Globus pallidus (tissue), 1 donor: ENCODE data around the gene ARHGAP25.

Experiments used
- DNase-seq: peaks from one replicate; pipeline ENCODE4 v3.0.0-alpha.2; 2015; ENCODE audit warnings: low spot score

Gene ARHGAP25

GRCh38 chr2:68832233-68832869 lies 97.7 kb downstream of the ARHGAP25 start:
- DNase-seq = peak; percentile 56

GRCh38 chr2:68833162-68833561 lies 98.6 kb downstream of the ARHGAP25 start:
- no peak for DNase-seq

DNA sequence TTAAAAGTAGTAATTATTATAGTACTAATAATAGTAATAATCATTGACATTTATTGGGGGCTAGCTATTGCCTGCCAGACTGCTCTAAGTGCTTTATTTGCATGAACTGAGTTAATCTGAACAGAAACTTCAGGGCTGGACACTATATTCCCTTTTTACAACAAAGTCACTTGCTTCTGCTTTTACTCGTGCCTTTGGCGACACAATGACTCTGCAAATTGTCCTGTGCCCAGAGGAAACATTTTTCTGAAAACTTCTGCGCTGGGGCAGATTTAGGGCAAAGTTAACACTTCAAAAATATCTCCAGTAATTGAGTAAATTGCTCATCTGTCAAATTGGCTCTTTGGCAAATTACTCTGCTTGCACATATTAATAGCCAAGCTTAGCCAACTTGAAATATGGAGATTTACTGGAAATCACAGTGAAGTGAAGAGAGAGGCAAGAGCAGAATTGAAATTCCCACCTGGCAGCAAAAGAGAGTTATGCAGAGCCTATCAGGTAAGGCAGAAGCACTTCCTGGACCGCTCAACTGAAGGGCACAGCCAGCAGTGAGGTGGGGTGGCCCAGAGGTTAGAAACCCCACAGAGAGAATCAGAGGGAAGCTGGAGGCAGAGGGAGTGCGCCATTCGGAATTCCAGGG lies 100.2 kb downstream of the ARHGAP25 start:
- DNase-seq = no peak

DNA sequence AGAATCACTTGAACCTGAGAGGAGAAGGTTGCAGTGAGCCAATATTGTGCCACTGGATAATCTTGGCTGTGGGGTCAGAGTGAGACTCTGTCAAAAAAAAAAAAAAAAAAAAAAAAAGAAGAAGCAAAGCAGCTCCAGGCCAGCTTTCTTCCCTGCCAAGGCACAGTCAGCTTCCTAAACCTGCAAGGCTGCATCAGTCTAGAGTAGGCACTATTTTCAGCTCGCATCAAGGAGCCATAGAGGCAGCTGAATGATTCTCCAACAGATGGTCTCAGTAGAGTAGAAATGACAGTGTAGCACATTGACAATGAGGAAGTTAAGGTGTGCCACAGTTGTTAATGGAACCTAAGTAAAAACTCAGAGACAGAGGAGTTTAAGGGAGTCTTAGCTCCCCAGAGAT lies 101.0 kb downstream of the ARHGAP25 start:
- DNase-seq = no peak

DNA sequence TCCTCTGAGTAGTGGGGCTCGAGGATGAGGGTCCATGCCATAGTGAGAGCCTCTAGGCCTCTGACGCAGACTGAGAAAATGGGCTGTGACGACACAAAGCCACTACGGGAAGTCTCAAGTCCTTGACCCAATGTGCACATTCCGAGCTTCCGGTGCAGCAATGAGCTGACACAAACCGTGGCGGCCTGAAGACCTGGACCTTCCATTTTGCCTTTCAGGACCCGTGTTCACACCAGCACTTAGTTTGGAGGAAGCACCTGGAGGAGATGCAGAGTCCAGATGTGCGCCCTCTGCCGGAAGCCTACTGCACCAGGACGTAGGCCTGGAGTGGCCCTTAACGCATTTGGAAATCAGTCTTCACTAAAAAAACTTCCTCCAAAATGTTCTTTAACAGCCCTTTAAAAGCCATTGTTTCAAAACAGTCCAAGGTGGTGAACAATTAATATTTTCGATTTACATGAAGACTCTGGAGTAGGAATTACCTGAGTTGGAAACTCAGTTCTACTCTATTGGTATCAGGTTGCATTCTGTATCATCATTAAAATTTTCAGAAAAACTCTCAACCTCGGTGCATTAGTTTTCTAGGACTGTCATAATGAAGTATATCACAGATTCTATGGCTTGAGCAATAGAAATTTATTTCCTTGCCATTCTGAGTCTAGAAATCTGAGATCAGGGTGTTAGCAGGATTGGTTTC lies 102.7 kb downstream of the ARHGAP25 start:
- no peak for DNase-seq

- DNase-seq = no peak
These were observed 103.3 kb downstream of the ARHGAP25 start for GRCh38 chr2:68837861-68838341.

DNA sequence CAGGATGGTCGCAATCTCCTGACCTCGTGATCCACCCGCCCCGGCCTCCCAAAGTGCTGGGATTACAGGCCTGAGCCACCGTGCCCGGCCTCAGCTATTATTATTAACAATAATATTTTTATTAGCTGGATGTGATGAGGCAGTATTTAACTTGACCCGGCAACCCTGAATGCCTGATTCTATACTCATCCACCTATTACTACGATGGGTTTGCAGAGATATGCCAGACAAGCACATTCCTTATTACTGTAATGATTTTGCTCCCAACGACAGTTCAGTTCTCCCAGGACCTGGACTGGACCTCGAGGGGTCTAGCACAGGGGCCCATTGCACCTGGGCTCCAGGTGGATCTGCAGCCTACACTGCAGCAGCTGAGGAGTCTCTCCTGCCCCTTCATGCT lies 104.0 kb downstream of the ARHGAP25 start:
- DNase-seq = no peak

DNA sequence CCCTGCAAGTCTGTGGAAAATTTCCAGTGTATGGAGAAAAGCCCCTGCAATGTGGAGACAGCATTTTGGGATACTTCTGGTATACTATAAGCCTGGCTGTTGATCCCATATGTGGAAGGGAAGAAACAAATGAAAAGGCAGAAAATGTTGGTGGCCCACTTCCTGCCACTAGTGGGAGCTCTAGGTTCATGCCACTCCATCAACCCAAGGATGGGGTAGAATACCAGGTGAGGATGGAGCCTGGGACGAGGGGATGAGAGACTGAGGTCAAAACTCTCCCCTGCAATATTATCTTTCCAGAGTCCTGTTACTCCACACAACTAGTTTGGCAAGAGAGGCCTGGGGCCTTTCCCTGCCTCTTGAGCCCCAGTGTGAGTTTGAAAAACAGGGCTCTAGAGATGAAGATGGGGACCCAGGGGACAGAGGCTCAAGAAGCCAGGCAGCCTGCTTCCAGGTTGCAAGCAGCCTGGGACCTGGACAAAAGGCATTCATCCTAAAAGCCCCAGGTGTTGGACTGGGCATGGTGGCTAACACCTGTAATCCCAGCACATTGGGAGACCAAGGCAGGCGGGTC lies 104.7 kb downstream of the ARHGAP25 start:
- DNase-seq = no peak

DNA sequence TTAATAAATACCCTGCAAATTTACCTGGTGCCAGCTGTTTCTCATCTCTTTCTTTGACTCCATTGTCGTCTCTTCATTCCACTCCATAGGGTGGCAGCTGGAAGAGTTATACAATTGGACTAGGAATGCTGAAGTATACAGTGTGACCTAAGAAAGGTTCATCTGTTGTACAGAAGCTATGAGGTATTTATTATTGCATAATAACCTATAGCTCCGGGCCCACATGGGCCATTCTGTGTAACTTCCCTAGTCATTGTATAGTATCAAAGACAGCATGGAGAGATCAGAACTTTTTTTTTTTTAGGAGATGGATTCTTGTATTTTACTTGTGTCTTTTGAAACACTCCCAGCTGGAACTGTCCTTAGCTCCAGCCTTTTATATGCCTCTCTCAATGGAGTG lies 110.4 kb downstream of the ARHGAP25 start:
- DNase-seq = no peak

DNA sequence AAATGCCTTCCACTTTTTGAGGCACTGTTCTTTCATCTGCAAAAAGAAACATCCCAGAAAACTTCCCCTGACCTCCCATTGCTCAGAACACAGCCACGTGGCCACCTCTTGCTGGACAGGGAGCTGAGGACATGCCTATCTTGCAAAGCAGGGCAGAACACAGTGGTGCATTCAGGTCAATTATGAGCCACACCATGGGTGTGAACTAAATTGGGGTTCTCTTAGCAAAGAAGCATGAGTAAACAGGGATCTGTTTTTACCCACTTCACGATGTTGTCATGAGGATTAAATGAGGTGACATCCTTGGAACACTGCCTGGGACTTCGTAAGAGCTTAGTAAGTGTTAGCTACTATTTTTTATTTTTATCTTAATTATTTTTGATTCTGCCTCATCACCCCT lies 111.5 kb downstream of the ARHGAP25 start:
- no peak for DNase-seq

DNA sequence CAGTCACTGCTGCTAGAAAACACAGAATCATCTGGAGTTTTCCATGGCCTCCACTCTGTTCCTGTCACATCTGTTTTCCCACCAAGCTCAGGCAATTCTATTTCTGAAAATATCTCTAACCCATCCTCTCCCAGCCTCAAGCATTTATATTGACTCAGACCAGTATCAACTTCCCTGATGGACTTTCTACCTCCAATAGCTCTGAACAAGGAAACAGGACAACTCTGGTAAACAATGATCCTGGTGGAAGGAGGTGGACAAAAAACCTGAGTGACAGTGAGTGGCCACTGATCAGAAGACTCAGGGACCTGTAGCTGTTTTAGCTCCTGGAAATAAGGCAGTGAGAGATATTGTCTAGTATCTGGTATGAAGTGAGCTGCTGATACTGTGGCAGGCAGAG lies 113.1 kb downstream of the ARHGAP25 start:
- DNase-seq = no peak

DNA sequence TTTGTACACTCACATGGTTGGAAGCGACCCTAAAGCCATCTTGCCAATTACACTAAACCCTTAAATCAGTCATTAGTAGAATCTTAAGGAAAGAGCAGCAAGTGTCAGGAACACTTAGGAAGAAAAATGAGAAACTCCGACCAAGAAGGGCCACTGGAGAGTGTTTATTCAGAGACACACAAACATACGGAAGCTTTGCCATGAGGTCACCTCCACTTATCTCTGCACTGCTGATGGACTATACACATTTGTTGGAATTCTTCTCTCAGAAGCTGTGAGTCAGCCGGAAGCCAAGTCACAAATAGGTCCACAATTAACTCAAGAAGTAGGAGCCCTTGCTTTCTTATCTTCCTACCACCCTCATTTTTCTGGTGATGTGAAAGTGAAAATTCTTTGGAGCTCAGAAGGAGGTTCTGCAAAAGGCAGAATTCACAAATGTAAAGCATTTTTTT lies 115.0 kb downstream of the ARHGAP25 start:
- DNase-seq = no peak

- DNase-seq = no peak
These were observed 115.9 kb downstream of the ARHGAP25 start for GRCh38 chr2:68850524-68850923.

DNA sequence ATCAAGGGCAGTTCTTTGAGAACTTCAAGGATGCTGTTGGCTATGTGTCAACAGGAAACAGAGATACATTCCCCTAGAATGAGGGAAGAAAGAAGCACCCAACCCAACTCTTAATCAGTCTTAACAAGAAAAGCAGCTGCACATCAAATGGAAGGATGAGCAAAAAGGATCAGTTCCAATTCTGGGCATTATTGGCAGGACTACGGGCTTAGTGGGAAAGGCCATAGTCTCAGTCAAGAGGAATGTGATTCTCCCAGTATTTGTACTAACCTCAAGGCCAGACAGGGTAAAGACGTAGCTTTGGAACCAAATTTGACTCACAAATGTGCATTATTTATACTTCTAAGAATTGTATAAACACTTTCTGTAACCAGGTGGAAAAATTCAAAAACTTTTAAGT lies 118.4 kb downstream of the ARHGAP25 start:
- DNase-seq = no peak

DNA sequence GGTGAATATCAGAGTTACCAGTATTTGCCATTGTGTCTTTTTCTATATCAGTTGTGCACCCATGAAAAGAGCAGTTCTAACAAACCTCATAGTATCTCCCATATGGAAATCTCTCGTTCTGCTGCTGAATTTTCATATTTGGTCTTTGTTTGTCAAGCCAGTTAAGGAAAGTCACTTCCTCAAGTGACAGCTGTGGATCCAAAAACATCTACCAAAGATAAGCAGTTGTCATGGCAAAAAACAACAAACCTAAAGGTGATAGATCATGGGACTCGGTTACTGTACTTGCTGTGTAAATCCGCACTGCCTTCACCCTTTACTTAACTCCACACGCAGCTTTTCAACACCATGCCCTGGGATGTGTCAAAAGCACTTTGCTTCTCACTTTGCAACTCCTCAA lies 119.3 kb downstream of the ARHGAP25 start:
- DNase-seq = no peak

GRCh38 chr2:68854476-68854875 lies 119.9 kb downstream of the ARHGAP25 start:
- no peak for DNase-seq

- no peak for DNase-seq
These were observed 120.9 kb downstream of the ARHGAP25 start for GRCh38 chr2:68855550-68855949.

DNA sequence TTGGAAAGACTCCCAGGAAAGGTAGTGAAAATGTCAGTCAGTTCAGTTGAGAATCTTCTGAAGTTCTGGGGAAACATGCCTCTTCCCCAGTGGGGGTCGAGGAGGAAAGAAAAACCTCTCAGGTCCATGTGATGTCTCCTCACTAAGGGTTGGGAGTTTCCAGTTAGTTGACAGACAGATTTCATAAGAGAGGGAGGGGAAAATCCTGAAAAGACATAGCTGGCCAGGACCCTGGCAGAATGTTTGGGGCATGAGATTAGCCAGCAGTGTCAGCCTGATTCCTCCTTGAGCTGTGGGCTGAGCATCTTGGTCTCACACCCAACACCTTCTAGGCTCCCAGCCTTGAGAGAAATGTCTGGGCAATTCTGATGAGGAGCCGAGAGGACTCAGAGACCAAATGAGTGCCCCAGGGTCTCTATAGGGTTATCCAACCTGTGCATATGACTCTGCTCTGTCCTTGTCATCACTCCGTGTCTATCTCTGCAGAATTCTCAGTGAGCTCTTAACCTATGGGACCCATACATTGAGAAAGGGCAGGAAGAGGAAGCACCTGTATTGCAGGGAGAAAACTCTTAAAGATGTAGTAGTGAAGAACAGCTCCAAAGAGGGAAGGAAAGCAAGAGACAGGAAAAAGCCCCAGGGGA lies 122.7 kb downstream of the ARHGAP25 start:
- no peak for DNase-seq

DNA sequence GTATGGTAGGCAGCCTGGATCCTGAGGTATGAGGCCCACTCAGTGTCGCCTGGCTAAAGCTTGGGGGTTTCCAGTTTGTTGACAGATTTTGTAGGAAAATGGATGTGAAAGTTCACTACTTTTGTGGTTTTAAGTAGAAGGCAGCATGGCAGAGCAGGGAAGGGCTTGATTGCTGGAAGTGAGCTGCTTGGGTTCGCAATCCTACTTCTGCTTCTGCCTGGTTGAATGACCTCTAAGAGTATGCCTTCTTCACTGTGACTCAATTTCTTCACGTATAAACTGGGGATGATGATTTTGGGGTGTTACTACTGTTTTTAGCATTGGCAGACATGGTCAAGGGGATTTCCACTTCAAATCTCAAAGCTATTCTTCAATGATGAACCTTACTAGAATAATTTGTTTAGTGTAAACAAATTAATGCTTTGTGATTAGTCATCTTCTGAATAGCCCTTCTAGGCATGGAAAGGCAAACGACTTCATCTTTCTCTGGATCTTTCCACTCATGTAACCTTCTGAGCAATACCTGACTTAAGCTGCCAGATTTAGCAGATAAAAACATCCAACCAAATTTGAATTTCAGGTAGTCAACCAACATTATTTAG lies 123.3 kb downstream of the ARHGAP25 start:
- DNase-seq = no peak

DNA sequence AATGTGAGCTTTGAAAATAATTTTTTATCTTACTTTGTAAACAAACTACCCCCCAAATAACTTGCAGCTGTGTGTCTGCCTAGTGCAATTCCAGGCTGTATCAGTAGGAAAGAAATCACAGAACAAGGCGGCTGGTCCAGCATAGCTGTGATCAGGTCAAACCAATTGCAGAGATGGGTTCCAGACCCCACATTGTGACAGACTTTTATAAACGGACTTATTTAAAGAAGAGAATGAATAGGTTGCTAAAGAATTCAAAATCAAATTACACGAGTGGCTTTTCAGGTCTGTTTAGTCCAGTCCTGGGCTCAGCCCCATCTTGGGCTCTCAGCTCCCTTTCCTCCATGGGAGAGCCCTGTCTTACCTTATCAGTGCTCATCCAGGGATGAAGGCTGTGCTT lies 125.5 kb downstream of the ARHGAP25 start:
- DNase-seq = no peak

DNA sequence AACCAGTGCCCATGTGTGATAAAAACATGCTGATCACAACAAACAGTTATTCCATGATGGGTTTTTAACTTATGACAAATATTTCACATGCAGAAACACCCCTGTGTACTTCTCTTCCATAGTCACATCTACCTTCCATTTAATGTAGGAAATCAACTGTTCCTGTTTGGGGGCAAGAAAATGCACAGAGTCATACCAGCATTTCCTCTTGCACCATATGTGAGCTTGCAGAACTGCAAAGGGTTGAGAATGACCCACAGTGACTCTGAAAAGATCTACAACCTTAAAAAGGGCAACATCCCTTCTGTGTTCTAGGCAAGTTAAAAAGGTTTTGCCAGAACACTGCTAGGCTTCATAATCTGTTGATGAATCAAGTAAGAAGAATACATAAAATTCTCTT lies 126.7 kb downstream of the ARHGAP25 start:
- no peak for DNase-seq

GRCh38 chr2:68862889-68863288 lies 128.3 kb downstream of the ARHGAP25 start:
- DNase-seq = no peak
